ENCODE data around the gene GPR45. TPM values are rescaled to one million over a fixed set of nuclear protein-coding genes. Genes with fewer than 3 reads are reported as not detected.

GPR45 gene
- total and polyA plus RNA-seq, 10 of the 15 experiments (the other 5 are each of a cell fraction or from before 2014, with no cell fraction given), result not detected

- TF ChIP-seq CUX1 (IDR thresholded peaks at IDR 0.05; ENCODE audit: insufficient replicate concordance, low read depth, low read length), result no peak
- no peak for TF ChIP-seq EGR1 (IDR thresholded peaks at IDR 0.05; ENCODE audit: borderline replicate concordance in 1 of 2, low read depth in 2 of 2, low read length in 2 of 2)
- no peak for TF ChIP-seq MYB (IDR thresholded peaks at IDR 0.05; ENCODE audit: borderline replicate concordance, low read depth, low read length)
- no peak for TF ChIP-seq MTA3 (IDR thresholded peaks at IDR 0.05; ENCODE audit: borderline replicate concordance, low read length)
- no peak for TF ChIP-seq MEF2B (IDR thresholded peaks at IDR 0.05; ENCODE audit: partially characterized antibody, poor library complexity, severe bottlenecking)
- no peak for TF ChIP-seq RCOR1 (conservative IDR thresholded peaks at IDR 0.05; ENCODE audit: low read depth, low read length)
- no peak for TF ChIP-seq GATAD2B (conservative IDR thresholded peaks at IDR 0.05; ENCODE audit: low read depth)
- no peak for TF ChIP-seq ZBED1 (IDR thresholded peaks at IDR 0.05; ENCODE audit: borderline replicate concordance)
- TF ChIP-seq, protein P1, sequence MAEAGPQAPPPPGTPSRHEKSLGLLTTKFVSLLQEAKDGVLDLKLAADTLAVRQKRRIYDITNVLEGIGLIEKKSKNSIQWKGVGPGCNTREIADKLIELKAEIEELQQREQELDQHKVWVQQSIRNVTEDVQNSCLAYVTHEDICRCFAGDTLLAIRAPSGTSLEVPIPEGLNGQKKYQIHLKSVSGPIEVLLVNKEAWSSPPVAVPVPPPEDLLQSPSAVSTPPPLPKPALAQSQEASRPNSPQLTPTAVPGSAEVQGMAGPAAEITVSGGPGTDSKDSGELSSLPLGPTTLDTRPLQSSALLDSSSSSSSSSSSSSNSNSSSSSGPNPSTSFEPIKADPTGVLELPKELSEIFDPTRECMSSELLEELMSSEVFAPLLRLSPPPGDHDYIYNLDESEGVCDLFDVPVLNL (IDR thresholded peaks at IDR 0.05; ENCODE audit: low read depth, low read length), result no peak
- TF ChIP-seq KAT2A (conservative IDR thresholded peaks at IDR 0.05; ENCODE audit: control insufficient read depth, low read depth, low read length), result no peak
- TF ChIP-seq TBL1XR1 (IDR thresholded peaks at IDR 0.05; ENCODE audit: low read depth, low read length), result no peak
- TF ChIP-seq, protein P2, sequence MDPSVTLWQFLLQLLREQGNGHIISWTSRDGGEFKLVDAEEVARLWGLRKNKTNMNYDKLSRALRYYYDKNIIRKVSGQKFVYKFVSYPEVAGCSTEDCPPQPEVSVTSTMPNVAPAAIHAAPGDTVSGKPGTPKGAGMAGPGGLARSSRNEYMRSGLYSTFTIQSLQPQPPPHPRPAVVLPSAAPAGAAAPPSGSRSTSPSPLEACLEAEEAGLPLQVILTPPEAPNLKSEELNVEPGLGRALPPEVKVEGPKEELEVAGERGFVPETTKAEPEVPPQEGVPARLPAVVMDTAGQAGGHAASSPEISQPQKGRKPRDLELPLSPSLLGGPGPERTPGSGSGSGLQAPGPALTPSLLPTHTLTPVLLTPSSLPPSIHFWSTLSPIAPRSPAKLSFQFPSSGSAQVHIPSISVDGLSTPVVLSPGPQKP (IDR thresholded peaks at IDR 0.05; ENCODE audit: low read depth, low read length), result no peak
Observed at GRCh38 chr2:105279126-105279525, 37.6 kb downstream of the GPR45 start (continued).

Measured in GM12878 (cell line).